ENCODE results near the gene RNF135.
A peak's percentile ranks its signal among the peaks of the same experiment; 100 is the strongest.
"Not testable (repeated sequence)": the region's sequence is repeated elsewhere in the genome, so short reads cannot be mapped to it uniquely, and the experiment has no call there.

RNF135 gene

GRCh38 chr17:31003225-31003866 lies 32.5 kb downstream of the RNF135 start:
- TF ChIP-seq, protein P1, sequence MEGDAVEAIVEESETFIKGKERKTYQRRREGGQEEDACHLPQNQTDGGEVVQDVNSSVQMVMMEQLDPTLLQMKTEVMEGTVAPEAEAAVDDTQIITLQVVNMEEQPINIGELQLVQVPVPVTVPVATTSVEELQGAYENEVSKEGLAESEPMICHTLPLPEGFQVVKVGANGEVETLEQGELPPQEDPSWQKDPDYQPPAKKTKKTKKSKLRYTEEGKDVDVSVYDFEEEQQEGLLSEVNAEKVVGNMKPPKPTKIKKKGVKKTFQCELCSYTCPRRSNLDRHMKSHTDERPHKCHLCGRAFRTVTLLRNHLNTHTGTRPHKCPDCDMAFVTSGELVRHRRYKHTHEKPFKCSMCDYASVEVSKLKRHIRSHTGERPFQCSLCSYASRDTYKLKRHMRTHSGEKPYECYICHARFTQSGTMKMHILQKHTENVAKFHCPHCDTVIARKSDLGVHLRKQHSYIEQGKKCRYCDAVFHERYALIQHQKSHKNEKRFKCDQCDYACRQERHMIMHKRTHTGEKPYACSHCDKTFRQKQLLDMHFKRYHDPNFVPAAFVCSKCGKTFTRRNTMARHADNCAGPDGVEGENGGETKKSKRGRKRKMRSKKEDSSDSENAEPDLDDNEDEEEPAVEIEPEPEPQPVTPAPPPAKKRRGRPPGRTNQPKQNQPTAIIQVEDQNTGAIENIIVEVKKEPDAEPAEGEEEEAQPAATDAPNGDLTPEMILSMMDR (IDR thresholded peaks at IDR 0.05; ENCODE audit: control insufficient read depth, insufficient read depth, low read depth, low read length, missing control alignments), result no peak
- no peak for DNase-seq (ENCODE audit: low read depth)

DNA sequence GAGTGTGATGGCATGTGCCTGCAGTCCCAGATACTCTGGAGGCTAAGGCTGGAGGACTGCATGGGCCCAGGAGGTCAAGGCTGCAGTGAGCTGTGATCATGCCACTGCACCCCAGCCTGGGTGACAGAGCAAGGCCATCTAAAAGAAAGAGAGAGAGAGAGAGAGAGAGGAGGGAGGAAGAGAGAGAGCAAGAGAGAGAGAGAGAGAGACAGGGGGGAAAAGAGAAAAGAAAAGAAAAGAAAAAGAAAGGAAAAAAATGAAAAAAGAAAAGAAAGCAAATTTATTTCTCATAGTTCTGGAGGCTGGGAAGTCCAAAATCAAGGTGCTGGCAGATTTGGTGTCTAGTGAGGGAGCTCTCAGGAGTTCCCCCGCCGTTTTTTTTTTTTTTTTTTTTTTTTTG lies 33.3 kb downstream of the RNF135 start:
- TF ChIP-seq, protein P1 (IDR thresholded peaks at IDR 0.05; ENCODE audit: control insufficient read depth, insufficient read depth, low read depth, low read length, missing control alignments), result no peak
- H3K4me3 ChIP-seq (ENCODE audit: control insufficient read depth, low read depth, low read length), result no peak overlapping the region
- no peak for DNase-seq (ENCODE audit: low read depth)

More at GRCh38 chr17:31003225-31003866, 32.5 kb downstream of the RNF135 start:
- no peak overlapping the region for H3K4me3 ChIP-seq (ENCODE audit: control insufficient read depth, low read depth, low read length)

DNA sequence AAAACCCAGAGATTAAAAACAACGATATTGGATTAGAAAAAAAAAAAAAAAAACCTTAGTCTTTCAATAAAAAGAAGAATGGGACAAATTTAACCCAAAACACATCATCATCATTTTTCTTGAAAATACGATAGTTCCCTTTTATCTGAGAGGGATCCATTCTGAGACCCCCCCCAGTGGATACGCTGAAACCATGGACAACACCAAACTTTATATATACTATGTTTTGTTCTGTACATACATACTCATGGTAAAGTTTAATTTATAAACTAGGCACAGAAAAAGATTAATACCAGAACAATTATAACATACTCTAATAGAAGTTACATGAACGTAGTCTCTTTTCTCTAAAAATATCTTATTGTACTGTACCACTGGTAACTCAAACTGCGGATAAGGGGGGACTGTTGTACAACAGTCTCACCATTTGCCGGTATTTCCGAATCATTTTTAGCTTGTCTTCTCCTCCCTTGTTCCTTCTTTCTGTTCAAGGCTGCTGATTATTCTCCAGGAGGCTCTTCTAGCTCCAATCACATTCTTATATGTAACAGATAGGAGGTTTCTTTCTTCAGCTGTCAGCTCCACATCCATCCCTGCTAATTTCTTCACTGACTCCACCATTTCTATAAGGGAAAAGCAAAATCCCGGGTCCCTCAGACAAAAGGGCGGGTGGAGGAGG lies 37.0 kb downstream of the RNF135 start:
- TF ChIP-seq, protein P1 (IDR thresholded peaks at IDR 0.05; ENCODE audit: control insufficient read depth, insufficient read depth, low read depth, low read length, missing control alignments), result no peak
- peak overlapping the region; percentile 31 for H3K4me3 ChIP-seq (ENCODE audit: control insufficient read depth, low read depth, low read length)
- no peak for DNase-seq (ENCODE audit: low read depth)

GRCh38 chr17:31008374-31009041 lies 37.7 kb downstream of the RNF135 start:
- TF ChIP-seq, protein P1 (IDR thresholded peaks at IDR 0.05; ENCODE audit: control insufficient read depth, insufficient read depth, low read depth, low read length, missing control alignments), result no peak
- DNase-seq (ENCODE audit: low read depth), result no peak

GRCh38 chr17:31009042-31009702 lies 38.3 kb downstream of the RNF135 start:
- peak overlapping the region; percentile 31 for H3K4me3 ChIP-seq (ENCODE audit: control insufficient read depth, low read depth, low read length)
- not testable (repeated sequence) for DNase-seq (ENCODE audit: low read depth)

More at GRCh38 chr17:31008374-31009041, 37.7 kb downstream of the RNF135 start:
- peak overlapping the region; percentile 31 for H3K4me3 ChIP-seq (ENCODE audit: control insufficient read depth, low read depth, low read length)

GRCh38 chr17:31010014-31010413 lies 39.2 kb downstream of the RNF135 start:
- not testable (repeated sequence) for H3K4me3 ChIP-seq (ENCODE audit: control insufficient read depth, low read depth, low read length); DNase-seq (ENCODE audit: low read depth)

DNA sequence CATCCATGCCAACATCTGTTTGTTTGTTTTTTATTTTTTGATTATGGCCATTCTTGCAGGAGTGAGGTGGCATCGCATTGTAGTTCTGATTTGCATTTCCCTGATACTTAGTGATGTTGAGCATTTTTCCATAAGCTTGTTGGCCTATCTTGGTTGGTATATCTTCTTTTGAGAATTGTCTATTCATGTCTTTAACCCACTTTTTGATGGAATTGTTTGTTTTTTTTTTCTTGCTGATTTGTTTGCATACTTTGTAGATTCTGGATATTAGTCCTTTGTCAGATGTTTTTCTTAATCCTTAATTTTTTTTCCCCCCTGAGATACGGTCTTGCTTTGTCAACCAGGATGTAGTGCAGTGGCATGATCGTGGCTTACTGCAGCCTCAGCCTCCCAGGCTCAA lies 43.0 kb downstream of the RNF135 start:
- TF ChIP-seq, protein P1 (IDR thresholded peaks at IDR 0.05; ENCODE audit: control insufficient read depth, insufficient read depth, low read depth, low read length, missing control alignments), result no peak
- H3K4me3 ChIP-seq (ENCODE audit: control insufficient read depth, low read depth, low read length), result no peak overlapping the region
- DNase-seq (ENCODE audit: low read depth), result no peak
